NCI-H82 treated with DMSO at 0.1 percent for 48 hours (cell line): ENCODE measurements around the gene SBDS.
"Not testable (repeated sequence)": the region's sequence is repeated elsewhere in the genome, so short reads cannot be mapped to it uniquely, and the experiment has no call there.

ENCODE experiments used
- DNase-seq: peaks from one replicate; lab custom pipeline; 2025; ENCODE audit not compliant: unreplicated experiment; lab: John Stamatoyannopoulos, UW

The SBDS gene

DNA sequence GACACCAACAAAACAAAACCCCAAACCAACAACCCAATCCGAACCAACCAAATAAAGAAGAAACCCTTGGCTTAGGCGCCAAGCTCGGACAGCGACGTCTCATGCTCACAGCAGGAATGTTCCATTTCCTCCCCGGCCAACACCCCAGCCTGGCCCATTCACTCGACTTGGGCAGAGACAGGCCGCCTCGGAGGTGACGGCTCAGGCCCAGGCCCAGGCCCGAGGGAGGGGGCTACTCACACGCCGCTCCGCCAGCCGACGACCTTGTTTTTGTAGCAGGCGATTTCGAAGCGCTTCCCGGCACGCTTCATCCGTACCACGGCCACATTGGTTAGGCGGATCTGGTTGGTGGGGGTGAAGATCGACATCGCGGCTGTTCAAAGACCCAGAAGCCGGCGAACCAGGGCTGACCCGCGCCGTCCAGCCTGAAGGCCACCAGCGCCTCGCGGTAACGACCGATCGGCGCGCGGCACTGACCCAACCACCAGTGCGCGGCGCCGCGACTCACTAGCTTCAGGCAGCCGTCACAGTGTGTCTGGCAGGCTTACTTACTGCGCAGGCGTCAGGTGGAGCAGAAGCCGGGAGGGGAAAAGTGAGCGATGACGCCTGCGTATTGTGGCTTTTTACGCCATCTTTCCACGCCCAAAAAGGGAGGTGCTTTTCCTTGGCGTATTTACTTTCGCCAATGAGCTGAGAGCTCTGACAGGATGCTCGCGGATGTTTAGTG, at the start of gene SBDS:
TSS of gene SBDS (minus strand) at position 537 of the 727 bp plus-strand sequence. CDS start at position 368, 169 bp downstream.
- DNase-seq = peak; percentile 94

DNA sequence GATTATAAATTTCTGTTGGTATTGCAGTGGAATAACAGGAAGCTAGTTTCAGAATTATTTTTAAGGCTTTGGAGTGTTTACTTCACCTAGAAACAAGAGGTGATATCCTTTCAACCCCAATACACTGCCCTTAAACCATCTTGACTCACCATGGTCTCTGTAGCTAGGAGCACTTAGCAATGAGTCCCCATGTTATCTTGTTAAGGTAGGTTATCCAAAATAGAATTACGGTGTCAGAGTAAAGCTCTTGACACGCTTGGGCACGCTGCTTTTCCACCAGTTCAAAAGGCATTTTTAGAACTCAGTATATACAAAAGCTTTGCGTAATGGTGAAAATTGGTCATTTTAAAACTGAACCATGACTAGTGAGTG, 48.2 kb upstream of the SBDS start:
- not testable (repeated sequence) for DNase-seq

DNA sequence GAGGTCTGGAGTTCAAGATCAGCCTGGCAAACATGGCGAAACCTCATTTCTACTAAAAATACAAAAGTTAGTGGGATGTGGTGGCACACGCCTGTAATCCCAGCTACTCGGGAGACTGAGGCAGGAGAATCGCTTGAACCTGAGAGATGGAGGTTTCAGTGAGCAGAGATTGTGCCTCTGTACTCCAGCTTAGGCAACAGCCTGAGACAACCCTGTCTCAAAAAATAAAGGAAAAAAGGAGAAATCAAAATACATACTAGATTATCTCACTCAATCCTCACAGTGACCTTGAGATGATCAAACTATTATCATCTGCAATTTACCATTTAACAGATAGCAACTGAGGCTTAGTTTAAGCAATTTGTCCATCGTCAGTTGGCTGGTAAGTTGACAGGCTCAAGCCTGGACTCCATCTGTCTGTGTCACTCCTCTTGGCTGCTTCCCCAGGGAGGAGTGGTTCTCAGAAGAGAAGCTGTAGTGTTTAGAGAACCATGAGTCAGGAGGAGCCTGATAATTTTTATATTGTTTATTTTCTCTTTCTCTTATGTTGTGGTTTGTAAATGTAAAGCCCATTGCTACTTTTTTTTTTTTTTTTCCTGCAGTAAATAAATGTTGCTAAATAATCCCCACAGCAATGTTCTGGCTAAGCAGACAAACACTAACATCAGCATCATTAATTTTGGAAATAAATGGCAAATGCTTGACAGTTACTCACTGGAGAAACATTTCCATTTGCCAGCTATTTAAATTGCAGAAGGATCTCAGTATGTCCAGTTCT, 47.6 kb upstream of the SBDS start:
- peak; percentile 10 for DNase-seq

DNA sequence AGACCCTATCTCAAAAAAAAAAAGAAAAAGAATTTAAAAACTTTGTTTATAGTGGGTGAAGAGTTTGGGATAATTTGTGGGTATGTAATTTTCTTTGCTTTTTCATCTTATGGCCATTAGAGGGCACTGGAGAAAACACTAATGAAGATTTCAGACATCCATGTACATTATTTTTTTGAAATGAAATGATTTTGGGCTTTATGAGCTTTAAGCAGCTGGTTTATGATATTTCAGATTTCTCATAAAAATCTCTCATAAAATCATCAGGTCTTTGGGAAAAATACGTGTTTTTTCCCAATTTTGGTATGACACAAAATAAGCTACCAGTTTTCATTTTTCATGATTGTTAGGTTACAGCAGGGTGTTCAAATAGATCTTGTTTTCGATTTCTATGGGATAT, 45.4 kb upstream of the SBDS start:
- DNase-seq = not testable (repeated sequence)

DNA sequence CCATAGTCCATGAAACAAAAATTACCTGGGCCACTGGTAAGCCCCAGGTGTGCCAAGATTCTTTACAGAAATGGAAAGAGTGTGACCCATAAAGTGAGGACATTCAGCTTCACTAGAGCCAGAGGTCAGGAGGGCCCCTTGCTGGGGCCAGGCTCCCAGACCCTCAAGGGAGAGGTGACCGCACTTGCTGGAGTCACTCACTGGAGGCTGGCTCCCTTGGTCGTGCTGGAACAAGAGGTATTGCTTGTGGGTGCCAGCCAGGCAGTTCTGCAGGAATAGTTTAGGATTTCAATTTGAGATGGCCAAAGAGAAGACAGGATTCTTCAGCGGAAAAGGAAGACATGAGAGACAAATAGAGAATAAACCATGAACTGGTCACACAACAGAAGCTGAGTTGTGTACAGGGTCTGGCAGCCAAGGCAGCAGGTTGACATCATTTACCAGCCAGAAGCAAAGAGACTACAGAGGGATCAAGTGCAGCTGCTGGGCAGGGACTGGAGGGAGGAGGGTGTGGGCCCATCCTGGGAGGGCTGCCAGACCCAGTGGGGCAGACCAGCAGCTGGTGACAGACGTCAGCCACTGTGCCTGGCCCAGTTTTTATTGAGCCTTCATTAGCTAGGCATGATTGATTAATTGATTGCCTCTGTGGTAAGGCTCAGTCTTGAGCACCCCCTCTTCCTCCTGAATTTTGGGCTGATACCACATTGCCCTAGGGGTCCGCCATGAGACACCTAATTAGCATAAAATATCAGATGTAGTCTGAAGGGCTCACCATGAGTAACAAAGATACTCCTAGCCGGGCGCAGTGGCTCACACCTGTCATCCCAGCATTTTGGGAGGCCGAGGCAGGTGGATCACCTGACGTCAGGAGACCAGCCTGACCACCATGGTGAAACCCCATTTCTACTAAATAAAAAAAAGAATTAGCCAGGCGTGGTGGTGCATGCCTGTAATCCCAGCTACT, 41.3 kb upstream of the SBDS start:
- DNase-seq = peak; percentile 34

DNA sequence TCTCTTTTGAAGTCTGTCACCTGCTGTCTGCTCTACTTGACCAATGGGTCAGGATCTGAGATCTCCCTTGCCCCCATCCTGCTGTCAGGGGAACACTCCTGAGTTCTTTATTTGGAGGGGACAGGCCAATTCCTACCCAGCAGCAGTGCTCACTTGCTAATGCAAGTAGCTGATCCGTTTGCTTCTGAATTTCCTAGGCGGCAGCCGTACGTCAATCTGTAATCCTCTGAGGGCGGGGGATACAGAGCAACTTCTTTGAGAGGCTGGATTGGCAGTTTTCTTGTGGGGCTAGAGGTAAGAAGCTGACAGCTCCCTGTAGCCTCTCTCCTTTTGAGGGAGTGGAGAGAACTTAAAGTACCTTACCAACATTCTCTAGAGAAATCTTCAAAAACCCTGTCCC, 37.9 kb upstream of the SBDS start:
- DNase-seq = no peak

DNA sequence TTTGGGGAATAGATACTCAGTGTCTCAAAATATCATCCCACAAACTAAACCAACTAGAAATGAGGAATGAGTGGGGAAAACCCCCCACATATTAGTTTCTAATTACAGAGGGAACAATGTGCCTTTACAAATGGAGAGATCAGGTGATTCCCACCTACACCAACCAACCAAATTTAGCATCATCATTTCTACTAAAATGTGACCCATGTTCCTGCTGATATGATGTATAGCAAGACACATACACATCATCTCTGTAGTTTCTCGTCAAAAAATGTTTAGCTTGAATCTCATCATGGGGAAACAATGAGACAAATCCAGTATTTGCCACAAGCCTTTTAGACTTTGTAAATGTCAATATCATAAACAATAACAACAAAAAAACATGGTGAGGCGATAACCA, 36.3 kb upstream of the SBDS start:
- DNase-seq = not testable (repeated sequence)

DNA sequence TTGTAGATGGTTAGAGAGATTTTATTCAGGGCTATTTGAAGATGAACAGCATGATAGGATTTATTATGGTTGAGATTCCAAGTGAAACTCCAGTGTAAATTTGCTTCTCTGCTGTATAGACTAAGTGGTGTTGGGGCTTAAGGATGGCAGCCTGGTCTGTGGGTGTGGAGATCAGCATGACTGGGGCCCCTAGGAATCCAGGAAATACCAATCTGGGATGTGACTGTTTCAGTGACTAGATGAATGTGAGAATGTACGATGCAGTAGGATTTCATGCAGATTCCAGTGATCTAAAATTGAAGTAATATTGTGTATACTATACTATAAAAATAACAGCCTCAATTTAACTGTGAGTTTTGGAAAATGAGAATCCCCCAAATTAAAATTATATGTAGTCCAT, 30.1 kb upstream of the SBDS start:
- DNase-seq = not testable (repeated sequence)

DNA sequence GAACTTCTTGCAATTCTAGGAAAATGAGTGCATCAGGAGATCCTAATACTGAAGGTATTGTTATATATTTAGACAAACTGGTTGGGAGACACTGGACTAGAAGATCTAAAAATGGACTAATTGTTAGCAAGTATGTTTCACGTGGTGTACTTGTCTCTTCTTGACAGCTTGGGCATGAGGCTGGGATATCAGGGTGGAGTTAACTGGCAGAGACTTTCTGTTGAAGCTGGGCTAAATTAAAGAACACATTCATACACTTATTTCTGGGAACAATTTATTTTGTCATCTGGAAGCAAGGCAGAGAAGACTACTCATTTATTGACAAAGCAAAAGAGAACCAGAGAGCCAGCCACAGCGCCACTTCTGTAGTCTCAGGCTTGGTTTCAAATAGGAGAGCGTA, 27.1 kb upstream of the SBDS start:
- DNase-seq = no peak

DNA sequence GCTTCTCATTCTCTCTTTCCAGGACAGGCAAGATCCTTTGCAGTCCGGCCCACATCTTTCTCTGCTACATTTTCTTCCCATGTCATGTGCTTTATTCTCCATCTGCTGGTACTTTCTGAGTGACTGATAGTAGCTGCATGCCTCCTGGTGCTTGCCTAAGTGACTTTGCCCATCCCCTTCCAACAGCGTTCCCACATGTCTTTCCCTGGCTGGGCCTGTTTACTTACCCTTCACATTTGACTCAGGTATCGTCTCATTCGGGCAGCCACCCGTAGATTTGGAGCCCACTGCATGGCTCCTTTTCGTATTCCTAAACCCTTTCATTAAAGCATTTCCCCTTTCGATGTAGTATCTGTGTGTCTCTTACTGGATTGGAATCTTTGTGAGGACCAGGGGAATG, 25.9 kb upstream of the SBDS start:
- DNase-seq = no peak

DNA sequence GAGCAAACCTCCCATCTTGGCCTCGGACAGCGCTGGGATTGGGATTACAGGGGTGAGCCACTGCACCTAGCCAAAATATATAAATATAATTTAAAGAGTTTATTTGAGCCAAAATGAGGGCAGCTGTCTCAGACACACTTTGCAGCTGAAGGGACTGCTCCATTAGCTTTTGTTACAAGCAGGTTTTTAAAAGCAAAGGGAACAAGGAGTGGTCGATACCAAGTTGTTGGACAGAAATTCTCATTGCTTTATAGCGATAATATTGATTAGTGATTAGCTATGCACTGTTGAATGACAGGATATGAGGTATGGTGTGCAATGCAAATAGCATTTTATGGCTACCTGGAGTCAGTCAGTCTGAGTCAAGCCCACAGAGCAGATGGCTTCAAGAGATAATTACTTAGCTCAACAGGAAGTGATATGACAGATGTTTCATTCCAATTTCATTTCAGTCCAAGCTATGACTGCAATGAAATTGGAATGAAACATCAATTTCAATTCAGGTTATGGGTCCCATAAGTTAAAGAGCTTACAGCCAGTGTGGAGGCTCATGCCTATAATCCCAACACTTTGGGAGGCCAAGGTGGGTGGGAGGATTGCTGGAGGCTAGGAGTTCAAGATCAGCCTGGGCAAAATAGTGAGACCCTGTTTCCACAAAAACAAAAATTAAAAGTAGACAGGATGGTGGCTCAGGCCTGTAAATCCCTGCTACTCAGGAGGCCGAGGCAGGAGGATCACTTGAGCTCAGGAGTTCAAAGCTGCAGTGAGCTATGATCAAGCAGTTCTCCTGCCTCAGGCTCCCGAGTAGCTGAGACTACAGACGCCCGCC, 24.4 kb upstream of the SBDS start:
- DNase-seq = no peak

DNA sequence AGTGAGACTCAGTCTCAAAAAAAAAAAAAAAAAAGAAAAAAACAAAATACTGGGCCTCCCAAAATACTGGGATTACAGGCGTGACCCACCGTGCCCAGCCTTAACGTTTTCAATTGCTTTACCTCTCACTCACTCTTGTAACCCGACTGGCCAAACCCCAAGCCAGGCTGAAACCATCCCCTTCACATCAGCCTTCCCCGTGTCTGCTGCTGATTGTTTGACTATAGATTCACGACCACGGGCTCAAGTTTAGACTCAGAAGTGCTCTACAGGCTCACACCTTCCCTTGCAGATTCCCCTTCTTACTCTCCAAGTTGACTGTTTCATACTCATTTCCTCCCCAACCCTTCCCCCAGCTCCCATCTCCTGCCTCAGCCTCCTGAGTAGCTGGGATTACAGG, 23.6 kb upstream of the SBDS start:
- no peak for DNase-seq

DNA sequence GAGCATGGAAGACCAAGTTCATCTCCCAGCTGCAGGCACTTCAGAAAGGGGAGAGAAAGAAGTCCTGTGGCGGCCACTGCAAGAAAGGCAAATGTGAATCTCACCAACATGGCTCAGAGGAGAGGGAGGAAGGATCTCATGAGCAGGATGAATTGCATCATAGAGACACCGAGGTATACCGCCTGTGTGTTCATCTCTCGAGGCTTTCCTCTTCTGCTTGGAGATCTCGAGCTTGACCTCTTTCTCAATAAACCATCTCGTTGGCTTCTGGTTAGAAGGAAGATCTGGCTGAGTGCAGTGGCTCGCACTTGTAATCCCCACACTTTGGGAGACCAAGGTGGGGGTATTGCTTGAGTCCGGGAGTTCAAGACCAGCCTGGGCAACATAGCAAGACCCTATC, 22.6 kb upstream of the SBDS start:
- DNase-seq = not testable (repeated sequence)

DNA sequence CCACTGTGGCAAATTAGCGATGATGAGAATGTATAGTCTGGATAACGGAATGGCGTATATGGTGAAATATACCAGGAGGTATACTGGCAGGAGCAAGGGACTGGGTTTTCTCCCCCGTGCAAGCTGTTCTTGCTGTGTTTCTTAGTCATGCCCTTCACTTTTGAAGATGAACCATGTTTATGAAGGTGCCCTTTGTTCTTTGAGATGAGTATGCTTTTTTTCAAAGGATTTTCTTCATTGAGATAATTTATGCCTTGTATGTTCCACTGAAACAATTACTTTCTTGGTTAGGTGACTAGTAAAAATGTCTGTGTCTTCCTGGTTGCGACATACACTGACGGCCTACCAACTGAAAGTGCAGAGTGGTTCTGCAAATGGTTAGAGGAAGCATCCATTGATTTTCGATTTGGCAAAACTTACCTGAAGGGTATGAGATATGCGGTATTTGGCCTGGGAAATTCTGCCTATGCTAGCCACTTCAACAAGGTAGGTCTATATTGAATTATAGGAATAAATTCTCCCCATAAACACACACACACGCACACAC, 18.8 kb upstream of the SBDS start:
- not testable (repeated sequence) for DNase-seq

DNA sequence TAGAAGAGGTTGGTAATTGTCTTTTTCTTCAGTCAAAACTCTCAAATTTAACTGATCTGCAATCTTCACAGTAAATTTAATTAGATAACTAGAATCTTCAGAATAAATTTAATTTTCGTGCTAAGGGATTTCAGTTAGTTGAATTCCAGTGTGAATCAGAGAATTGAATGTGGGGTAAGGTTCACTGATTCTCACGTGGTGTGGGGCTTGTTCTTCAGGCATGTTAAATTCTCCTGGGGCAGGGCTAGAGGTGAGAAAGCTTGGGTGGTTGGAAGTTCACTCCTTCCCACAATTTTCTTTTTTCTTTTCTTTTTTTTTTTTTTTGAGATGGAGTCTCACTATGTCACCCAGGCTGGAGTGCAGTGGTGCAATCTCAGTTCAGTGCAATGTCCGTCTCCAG, 14.3 kb upstream of the SBDS start:
- DNase-seq = not testable (repeated sequence)

DNA sequence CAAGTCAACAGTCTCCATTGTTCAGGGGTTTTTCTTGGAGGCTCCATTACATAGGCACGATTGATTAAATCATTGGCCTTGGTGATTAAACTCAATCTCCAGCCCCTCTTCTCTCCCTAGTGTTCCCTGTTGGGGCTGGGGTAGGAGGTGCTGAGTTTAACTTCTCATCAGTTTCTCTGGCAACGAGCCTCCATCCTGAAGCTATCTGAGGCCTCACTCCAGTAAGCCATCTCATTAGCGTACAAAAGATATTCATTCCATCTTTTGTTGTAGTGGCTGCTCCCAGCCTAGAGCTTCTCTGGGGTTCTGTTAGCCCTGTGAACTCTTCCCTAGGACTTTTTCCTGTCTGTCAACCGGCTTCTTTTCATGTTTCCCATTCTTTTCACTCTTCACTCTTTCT, 12.9 kb upstream of the SBDS start:
- DNase-seq = no peak

DNA sequence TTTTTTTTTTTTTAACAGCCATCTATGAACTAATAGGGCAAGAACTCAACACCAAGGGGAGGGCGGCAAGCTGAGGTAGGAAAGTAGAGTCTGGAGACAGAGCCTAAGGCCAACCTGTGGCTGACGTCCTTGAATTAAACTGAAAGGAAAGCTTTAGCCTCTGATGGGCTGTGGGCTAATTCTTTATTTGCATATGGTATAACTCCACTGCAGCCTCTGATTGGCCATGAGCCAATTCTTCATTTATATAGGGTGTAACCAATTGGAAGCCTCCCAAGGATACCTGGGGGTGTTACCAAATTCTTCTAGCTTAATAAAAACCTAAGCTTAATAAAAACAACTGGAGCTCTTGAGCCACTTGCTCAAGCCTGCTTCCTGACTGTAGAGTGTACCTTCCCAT, 11.6 kb upstream of the SBDS start:
- DNase-seq = no peak

DNA sequence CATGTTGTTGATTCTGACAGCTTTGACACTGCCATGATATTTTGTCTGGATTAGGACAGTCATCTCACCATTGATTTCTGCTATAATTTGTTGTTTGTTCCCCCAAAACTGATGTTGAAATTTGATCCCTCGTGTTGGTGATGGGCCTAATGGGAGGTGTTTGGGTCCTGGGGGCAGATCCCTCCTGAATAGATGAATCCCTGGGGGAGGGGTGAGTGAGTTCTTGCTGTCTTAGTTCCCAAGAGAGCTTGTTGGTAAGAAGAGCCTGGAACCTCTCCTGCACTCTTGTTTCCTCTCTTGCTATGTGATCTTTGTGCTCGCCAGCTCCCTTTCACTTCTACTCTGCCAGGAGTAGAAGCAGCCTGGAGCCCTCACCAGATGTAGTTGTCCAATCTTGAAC, 8.8 kb upstream of the SBDS start:
- DNase-seq = not testable (repeated sequence)

DNA sequence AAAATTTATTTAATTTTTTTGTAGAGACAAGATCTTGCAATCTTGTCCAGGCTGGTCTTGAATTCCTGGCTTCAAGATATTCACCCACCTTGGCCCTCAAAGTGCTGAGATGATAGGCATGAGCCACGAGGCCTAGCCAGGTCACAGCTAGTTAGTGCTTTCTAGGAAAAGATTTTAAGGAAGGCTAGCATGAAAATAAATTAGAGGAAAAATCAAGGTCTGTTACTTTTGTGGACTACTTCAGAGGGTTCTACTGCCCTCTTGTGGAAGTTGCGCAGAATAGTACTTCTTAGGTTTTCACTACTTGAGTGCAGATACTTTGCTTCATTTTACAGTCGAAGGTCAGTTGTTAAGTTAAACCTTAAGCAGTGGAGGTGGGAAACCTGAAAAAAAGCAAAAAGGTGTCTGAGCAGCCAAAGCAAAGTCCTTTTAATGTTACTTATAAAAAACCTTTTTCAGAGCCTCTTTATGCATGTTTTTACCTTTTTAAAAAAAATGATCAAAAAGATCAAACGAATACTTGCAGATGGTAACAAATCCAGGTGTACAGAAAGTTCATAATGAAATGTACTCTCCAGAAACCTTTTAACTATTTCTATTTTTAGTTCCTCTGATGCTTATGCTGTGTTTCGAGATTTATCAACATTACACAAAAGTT, 5.3 kb upstream of the SBDS start:
- DNase-seq = not testable (repeated sequence)
